ENCODE data around the gene NPBWR2.

The NPBWR2 gene

DNA sequence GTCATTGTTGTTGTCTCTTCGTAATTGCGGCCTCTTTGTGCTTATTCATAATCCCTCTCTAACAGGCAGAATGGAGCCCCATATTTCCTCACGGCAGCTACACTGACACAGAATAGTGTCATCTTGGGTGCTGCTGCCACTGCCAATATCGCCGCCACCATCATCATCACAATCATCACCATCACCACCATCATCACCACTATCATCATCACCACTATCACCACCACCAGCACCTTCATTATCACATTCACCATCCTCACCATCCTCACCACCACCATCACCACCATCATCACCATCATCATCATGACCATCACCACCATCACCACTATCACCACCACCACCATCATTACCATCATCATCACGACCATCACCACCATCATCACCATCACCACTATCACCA, 10.8 kb downstream of the NPBWR2 start:
- in situ Hi-C loops (cut with MboI; ENCODE audit: low pct_unique_long_range_greater_than_20kb, low sequenced_read_pairs, unreplicated experiment), result no loop called here
- DNase-seq (ENCODE audit: low spot score), result no peak
- TF ChIP-seq CTCF (IDR thresholded peaks at IDR 0.05; ENCODE audit: extremely low read depth, insufficient read depth, missing control alignments), result no peak

DNA sequence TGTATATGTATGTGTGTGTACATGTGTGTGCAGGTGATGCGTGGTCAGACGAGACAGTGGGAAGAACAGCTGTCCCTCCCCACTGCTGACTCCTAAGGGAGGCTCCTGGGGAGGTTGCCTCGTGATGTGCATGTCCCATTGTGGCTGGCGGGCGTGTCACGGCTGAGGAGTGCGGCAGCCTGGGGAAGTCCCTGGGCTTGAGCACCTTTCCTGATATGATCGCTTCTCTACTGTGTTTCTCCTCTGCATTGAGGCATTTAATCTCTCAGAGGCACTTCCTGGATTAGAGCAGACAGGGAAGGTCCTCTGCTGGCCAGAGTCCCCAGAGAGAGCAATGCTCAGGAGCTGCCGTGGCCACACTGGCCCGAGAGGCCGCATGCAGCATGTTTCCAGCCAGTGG, 11.4 kb downstream of the NPBWR2 start:
- in situ Hi-C loops (cut with MboI; ENCODE audit: low pct_unique_long_range_greater_than_20kb, low sequenced_read_pairs, unreplicated experiment), result no loop called here
- DNase-seq (ENCODE audit: low spot score), result no peak
- no peak for TF ChIP-seq CTCF (IDR thresholded peaks at IDR 0.05; ENCODE audit: extremely low read depth, insufficient read depth, missing control alignments)

DNA sequence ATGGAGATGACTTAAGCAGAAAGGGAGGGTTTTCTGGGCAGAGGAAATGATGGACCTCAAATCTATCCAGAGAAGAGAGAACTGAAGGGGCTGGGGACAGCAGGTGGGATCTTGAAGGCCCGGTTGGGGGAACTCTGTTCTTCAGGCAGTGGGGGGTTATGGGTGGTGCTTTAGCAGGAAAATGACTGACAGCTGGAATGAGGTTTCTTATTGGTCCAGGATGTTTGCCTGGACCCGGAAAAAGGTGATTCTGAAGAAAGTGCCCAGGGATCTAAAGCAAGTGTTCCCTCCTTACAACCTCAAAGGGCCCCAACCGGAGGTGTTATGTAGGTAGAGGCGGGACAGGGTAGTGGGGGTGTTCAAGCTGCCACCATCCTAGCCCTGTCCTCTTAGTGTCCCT, 11.9 kb downstream of the NPBWR2 start:
- in situ Hi-C loops (cut with MboI; ENCODE audit: low pct_unique_long_range_greater_than_20kb, low sequenced_read_pairs, unreplicated experiment), result no loop called here
- TF ChIP-seq CTCF (IDR thresholded peaks at IDR 0.05; ENCODE audit: extremely low read depth, insufficient read depth, missing control alignments), result no peak
- no peak for DNase-seq (ENCODE audit: low spot score)

DNA sequence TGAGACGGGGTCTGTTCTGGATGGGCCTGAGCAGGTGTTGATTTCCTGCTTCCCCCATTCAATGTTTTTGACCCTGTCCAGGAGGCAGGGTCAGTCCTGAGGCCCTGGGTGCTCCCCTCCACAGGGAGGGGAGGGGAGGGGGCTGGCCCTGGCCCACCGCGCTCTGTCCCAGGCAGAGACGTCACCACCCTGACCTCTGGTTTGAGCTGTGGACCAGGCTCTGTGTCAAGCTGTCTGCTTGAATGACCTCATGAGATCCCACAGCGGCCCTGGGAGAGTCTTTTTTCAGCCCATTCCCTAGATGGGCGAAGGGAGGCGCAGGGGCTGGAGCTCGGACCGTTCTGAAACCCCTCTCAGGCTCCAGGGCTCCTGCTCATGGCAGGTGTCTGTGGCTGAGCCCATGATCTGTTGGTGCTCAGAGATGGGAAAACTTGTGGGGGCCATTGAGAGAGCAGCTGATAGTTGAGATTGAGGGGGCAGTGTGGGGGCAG, 14.3 kb downstream of the NPBWR2 start:
- no peak for TF ChIP-seq CTCF (IDR thresholded peaks at IDR 0.05; ENCODE audit: extremely low read depth, insufficient read depth, missing control alignments)
- DNase-seq (ENCODE audit: low spot score), result no peak
- in situ Hi-C loops (cut with MboI; ENCODE audit: low pct_unique_long_range_greater_than_20kb, low sequenced_read_pairs, unreplicated experiment), result no loop called here

- in situ Hi-C loops (cut with MboI; ENCODE audit: low pct_unique_long_range_greater_than_20kb, low sequenced_read_pairs, unreplicated experiment), result no loop called here
- no peak for DNase-seq (ENCODE audit: low spot score)
- no peak for TF ChIP-seq CTCF (IDR thresholded peaks at IDR 0.05; ENCODE audit: extremely low read depth, insufficient read depth, missing control alignments)
Measured at GRCh38 chr20:64092258-64093012, 14.9 kb downstream of the NPBWR2 start.

GRCh38 chr20:64091770-64092169, 15.6 kb downstream of the NPBWR2 start:
- in situ Hi-C loops (cut with MboI; ENCODE audit: low pct_unique_long_range_greater_than_20kb, low sequenced_read_pairs, unreplicated experiment), result no loop called here
- no peak for TF ChIP-seq CTCF (IDR thresholded peaks at IDR 0.05; ENCODE audit: extremely low read depth, insufficient read depth, missing control alignments)
- no peak for DNase-seq (ENCODE audit: low spot score)
